ENCODE results near the gene FNIP2.

DNA sequence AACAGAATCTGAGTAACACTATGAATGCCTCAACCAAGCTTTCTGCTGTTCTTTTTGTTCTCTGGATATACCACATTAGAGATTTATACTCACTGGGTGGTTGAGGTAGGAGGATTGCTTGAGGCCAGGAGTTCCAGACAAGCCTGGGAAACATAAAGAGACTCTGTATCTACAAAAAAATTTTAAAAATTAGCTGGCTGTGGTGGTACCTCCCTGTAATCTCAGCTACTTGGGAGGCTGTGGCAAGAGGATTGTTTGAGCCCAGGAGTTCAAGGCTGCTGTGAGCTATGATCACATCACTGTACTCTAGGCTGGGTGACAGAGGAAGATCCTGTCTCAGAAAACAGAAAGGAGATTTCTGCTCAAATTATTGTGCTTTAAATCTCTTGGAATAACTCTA is 172.5 kb downstream of the FNIP2 start:
- TF ChIP-seq, protein P1, sequence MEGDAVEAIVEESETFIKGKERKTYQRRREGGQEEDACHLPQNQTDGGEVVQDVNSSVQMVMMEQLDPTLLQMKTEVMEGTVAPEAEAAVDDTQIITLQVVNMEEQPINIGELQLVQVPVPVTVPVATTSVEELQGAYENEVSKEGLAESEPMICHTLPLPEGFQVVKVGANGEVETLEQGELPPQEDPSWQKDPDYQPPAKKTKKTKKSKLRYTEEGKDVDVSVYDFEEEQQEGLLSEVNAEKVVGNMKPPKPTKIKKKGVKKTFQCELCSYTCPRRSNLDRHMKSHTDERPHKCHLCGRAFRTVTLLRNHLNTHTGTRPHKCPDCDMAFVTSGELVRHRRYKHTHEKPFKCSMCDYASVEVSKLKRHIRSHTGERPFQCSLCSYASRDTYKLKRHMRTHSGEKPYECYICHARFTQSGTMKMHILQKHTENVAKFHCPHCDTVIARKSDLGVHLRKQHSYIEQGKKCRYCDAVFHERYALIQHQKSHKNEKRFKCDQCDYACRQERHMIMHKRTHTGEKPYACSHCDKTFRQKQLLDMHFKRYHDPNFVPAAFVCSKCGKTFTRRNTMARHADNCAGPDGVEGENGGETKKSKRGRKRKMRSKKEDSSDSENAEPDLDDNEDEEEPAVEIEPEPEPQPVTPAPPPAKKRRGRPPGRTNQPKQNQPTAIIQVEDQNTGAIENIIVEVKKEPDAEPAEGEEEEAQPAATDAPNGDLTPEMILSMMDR (IDR thresholded peaks at IDR 0.05), result no peak
- TF ChIP-seq POLR2A (IDR thresholded peaks at IDR 0.05), result no peak

All from heart left ventricle (tissue), 13 donors.